HG02798 (cell line): ENCODE data around the gene ASB2.

Experiments
- ATAC-seq: cut with Tn5 transposase; IDR thresholded peaks from one replicate; pipeline ENCODE4 v1.9.1; 2021; ENCODE audit warnings: mild to moderate bottlenecking; ENCODE audit not compliant: unreplicated experiment, poor library complexity

ASB2 gene

DNA sequence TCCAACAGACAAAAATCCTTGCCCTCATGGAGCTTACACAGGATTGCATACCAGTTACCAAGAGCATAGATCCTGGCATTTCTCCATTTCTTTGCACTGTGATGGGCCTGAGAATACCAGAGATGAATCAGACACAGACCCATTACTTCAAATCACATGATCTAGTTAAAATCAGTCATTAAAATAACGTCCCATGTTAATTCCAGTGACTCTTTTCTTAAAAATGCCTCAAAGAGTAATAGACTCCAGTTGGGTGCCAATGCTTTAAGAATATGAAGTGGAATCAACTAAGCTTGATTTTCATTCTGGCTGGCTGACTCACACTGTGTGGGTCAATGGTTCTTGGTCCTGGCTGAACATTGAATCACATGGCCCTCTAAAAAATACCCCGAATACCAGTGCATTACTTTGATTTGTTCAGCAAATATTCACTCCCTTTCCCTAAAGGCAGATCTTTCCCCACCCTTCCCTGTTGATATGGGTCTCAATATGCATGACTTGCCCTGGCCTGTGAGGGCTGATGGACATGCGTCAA is 11.0 kb downstream of the ASB2 start:
- ATAC-seq: no peak

DNA sequence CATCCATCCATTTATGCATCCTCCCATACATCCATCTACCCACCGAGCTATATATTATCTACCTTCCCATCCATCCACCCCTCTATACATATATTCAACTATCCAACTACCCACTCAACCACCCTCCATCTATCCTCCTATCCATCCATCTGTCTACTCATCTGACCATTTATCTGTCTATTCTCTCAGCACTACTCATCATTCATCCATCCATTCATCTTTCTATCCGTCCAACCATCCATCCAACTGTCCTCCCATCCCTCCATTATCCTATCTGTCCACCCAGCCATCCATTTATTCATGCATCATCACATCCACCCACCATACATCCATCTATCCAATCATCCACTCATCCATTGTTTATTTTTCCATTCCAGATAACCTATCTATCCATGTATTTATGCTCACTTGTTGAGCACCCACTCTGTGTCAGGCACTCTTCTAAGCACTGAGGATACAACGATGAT is 11.5 kb downstream of the ASB2 start:
- ATAC-seq: no peak

DNA sequence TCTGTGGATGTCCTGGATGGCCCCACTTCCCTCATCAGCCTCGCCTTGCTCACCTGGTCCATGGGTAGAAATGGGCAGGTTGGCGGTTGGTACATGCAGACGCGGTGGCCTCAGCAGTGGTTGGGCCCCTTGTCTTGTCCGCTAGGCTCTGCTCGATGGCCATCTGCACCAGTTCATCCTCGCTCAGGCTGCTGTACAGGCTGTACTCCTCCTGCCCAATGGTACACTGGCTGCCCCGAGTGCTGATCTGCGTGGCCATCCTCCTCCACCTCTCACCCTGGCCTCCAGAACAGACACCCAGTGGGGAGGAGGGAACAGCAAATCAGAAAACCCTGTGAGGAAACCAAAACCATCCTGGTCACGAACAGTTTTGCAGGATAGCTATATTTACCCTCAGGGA is 12.1 kb downstream of the ASB2 start:
- no peak for ATAC-seq

DNA sequence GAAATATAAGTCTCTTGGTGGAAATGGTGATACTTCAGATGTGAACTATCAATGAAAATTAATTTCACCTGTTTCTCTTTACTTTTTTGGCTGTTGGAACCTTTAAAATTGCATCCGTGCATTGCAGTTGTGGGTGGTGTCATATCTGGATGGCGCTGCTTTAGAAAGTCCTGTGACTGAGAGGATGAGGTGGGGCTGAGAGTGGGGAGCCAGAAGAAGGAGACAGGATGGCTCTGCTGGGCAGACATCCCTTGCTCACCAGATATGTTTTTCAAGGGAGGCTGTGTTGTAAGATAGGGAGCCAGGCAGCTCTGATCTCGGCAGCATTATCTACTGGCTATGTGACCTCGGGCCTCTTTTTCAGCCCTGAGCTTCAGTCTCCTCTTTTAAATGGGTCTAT is 12.7 kb downstream of the ASB2 start:
- ATAC-seq: no peak

DNA sequence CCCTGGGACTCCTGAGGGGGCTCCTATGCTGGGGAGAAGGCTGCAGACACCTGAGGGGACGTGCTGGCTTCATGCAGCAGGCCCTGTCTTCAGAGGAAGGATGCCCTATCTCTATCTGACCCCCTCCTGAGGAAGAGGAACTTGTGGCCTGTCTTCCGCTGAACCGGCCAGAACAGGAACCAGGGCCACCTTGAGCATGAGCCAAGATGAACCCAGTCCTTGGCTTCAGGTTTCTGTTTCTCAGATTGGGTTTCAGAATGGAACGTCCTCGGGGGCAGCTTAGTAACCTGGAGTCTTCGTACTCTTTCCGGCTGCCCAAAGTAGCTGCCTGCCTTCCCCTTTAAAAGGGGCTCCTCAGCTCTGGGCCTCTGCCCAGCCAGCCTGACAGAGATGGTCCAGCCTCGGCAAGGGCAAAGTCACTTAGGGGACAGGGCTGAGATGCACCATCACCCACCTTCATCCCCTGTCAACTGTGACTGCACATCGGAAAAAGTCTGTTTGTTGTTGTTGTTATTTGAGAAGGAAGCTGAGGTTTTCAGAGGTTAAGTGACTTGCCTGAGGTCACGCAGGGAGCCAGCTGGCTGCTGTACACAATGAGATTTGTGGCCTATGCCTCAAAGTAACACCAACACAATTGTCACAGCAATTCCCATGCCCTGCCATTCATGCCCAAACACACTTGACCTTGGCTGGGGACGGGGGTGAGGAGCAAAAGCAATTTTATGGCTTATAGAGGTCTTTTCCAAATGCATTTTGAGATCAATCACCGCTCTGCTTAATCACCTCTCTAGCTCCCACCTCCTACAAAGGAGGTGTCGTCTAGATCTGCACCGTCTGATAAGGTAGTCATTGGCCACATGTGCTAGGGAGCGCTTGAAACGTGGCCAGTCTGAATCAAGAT is 13.4 kb downstream of the ASB2 start:
- peak; percentile 45 for ATAC-seq

DNA sequence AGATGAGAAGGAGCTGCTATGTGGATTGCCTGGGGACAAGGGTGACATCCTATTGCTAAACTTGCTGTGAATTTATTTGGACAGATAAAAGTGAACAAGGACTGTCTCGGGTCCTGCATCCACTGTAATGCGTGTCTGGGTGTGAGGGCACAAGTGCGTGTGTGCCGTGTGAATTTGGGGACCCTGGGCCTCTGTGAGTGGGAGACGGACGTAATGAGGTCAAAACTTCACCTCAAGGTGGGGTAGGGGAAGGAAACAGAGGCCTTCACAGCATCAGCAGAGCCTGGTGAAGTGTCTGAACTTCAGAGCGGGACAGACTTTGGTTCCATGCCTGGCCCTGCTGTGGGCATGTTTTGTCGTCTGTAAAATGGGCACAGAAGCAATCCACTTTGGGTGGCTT is 14.8 kb downstream of the ASB2 start:
- ATAC-seq: no peak

DNA sequence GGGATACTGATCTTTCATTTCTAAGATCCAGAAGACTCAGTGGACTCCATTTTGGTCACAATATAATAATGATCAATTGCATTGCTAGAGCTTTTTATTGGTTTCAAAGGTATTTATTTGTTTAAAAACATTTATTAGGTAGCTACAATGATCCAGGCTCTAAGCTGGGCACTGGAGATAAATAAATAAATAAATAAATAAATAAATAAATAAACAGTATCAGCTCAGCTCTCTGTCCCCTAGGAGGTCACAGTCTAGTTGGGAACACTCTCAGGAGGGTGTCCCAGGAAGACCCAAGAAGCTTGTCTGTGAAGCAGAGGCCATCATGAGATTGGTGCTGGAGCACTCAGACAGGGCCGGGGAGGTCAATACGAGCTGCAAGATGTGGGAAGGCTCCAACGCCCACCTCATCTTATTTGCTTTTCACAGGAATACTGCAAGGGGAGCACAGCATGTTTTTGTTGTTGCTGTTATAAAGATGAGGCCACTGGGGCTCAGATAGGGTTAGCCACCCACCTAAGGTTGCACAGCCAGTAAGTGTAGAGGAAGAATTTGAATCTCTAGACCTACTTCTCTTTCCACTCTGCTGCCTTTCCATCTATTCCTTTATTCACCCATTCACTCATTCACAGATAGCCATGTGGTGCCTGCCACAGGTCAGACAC is 15.5 kb downstream of the ASB2 start:
- no peak for ATAC-seq

DNA sequence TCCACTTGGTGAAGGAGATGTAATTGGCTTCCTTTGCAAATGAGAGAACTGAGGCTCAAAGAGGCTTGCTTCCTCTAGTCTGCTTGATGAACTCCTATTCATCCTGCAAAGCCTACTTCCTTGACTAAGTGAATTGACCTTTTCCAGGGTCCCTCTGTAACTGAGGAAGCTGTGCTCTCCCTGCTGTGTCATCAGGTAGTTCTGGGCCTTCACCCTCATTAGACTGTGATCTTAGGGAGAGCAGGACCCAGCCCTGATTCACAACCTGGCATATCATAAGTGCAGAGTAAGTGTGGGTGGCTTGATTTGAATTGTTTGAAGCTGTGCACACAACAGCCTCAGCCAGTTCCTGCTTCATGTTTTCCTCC is 16.3 kb downstream of the ASB2 start:
- no peak for ATAC-seq

DNA sequence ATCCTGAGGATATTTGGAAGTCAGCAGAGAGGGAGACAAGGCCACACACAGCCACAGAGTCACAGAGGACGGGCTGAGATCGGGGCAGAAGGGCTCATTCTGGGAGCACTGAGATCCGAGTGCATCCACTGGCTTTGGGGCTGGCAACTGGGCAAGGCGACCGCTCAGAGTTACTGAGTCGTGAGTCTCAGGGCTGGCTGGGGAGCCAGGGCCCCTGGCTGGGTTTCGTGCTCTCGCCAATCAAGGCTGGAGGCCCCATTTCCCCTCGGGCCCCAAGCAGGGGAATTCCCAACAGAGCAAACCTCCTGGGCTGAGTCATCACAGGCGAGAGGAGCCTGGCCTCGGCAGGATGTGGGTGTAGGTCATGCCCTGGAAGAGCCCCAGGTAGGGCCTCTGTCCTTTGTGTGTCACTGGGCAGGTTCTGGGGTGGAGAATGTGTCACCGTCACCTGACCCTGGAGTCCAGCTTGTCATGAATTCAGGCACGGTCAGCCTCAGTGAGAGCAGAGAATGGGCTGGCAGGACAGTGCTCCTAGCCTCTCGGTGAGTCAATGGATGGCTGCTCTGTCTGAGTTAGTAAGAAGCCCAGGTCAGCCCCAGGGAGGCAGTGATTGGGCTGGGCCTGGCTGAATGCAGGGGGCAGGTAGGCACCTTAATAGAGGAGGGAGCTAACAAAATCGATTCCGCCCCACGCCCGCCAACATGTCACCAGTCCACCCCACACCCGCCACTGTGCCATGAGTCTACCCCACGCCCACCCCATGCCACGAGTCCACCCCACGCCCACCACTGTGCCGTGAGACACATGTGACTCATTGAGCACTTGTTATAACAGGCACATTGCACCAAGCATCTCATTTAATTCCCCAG is 16.9 kb downstream of the ASB2 start:
- peak; percentile 77 for ATAC-seq

DNA sequence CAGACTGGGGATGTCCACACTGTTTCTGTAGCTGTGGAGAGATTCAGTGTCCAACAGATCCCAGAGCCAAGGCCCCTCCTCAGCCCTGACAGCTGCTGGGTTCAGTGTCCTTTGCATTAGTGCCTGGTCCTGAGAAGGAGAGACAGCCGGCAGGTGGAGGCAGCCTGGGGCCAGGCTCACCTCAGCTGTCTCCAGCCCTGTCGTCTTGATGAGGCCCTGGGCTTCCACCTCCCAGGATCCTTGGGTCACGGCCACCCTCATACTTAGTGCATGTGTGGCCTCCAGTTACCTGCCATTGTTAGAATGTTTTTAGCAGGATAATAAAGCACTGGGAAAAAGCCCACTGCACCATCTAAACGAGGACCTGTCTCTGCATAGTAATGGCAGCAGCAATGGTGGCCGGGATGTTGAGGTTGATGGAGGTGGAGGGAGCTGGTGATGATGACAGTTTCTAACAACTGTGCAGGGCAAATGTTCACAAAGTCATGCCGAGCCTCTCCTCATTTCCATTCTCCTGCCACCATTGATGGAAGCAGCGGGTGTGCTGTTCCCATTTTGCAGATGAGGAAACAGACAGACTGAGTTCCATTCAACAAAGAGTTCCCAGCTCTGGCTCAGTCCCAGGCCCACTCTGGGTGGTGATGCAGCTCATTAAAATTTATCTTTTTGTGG is 17.7 kb downstream of the ASB2 start:
- ATAC-seq: no peak

DNA sequence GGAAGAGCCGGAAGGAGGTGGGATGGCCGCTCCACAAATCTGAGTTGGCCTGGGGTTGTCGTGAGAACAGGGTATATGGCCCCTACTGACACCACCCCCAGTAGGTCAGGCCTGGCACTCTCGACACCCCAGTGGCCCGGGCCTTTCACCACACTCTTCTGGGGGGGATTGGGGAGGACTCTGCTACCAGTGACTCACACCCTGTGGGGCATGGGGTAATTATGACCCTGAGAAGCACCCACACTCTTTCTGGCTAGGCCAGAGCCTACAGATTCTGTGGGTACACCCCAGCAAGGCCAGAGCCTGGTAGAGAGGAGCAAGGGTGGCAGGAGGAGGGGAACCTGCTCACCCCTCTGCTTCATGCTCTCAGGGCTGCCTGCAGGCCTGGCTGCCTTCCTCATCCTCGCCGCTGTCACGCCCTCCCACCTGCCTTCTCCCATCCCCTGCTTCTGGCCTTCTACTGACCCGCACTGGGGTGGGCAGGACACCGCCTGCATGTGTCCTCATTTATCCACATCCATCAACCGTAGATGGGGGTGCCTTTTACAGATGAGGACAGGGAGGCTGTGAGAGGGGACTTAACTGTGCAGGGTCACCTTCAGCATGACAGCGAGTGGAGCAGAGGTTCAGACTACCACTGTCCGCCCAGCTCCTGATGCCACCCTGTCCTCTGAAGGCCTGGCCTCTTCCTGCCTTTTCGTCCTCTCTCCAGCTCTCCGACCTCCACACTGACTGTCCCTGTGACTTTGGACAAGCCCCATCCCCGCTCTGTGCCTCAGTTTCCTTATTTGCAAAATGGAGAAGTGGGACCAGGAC is 18.4 kb downstream of the ASB2 start:
- no peak for ATAC-seq

DNA sequence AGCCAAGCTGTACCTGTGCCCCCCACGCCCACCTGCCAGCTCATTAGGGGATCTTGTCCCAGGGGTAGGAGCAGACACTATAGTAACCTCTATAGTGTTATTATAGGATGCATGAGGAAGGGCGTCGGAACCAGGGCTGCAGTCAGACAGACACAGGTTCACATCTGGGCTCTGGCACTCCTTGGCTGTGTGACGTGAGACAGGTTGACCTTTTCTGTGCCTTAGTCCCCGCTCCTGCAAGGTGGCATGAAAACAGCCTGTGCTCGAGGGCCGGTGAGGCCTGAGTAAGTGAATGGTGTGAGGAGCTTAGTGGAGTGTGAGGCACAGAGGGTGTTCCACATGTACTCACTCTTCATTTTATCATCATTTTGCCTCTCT is 19.0 kb downstream of the ASB2 start:
- no peak for ATAC-seq

DNA sequence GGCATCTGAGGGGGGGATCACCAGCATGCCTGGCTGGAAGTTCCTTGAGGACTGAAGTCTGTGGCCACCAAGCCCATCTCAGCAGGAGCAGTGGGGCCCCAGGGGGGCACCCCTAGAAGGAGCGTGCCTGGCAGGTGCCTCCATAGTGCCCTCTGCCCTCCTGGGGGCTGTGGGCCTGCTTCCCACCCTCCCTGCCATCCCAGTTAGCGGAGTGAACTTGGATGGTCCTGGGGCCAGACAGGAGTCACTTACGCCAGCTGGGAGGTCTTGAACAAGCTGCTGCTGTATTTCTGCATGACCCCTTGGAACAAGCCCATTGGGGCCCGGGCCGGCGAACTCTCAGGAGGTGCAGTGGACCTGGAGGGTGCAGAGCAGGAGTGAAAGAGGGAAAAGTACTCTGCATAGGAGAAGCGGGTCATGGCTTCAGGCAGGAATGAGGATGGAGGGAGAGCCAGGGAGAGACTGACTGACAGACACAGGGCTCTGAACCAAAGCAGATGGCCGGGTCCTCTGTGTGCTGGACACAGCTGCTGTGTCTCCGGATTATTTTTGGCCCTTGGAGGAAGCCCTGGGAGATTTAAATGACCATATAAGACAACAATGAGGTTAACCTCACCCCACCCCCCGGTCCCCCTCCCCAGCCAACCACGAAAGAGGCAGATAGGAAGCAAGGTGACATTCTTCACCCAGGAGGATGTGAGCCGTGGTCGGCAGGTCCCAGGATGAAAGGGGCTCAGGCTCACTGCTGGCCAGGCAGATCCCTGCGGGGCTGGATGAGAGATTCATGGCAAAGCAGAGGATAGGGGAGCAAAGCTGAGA is 19.6 kb downstream of the ASB2 start:
- ATAC-seq: no peak

DNA sequence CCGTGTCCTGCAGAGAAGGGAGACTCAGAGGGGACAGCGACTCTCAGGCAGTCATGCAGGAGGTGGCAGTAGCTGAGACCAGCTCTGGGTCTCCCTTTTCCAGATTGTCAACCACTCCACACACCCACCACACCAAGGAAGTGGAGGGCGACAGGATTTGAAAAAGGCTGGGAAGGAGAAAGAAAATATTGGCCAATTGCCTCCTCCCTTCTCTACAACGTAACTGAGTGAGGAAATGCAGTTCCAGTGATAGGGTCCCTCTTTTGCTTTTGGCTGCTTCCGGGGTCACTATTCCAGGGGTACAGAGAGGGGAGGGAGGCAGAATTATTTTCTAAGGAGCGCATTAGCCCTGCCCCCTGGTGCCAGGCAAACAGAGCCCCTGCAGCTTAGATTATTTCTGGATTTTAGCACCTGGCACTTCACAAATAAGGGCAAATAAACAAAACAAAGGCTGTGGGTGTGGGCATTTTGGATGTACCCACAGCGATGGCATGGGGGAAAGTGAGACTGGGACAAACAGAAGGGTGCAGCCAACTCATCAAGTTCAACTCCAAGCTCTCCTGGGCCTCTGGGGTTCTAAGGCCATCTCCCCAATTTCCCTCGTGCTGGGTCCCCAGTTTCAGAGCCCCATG is 20.4 kb downstream of the ASB2 start:
- no peak for ATAC-seq

DNA sequence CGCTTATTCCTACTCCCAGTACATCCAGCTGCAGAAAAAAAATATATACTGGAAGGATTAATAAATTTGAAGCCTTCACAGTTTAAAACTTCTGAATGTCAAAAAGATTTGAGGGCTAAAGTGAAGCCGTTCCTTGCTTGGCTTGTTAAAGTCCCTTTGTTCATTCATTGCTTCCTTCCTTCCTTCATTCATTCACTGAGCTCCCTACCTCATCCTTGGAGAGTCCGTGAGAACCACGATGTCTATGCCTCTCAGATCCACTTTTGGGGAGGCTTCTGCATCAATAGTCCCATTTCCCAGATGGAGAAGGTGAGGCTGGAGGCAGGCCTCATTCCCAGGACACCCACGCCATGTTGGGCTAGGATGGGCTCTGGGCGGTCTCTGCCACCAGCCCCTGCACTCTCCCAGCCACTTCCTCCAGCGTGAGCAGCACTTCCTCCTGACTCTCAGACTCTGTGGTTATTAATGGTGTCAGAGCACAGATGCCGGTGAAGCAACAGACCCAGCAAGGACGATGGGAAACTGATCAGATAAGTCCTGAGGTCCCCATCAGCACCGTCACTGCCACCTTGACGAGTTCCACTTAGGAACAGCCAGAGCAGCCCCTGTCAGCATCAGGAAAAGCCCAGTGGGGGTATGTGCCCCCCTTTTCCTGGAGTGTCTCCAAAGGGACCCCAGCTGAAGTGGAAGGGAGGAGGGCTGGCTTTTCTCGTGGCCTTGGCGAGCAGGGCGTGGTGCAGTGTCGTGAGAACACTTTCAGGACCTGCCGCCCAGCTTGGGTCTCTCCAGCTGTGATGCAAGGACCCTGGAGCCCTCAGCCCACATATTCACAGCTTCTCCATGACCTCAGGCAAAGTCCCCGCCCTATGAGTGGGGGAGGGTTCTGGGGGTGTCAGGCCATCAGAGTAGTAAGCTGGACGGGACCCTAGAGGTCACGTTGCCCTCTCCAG is 21.2 kb downstream of the ASB2 start:
- peak; percentile 29 for ATAC-seq

DNA sequence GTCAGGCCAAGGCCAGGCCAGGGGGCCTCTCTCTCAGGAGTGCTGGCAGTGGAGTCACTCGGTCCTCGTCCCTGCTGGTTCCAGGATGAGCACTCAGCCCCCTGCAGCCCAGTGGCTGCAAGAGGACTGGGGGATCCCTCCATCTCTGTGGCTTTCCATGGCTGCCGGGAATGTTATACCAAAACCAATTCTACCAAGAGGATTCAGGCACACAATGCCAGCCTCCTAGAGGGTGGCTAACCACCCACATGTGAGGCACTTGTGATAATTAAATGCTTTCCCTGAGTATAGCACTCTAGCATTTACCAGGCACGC is 21.9 kb downstream of the ASB2 start:
- no peak for ATAC-seq
